Body of pancreas (tissue), 4 donors: ENCODE data around the gene SGMS1. TPM values are rescaled to one million over a fixed set of nuclear protein-coding genes. Genes with fewer than 3 reads are reported as not detected.

Experiments
- ATAC-seq: fragments of 150-250 bp; one replicate; pipeline ENCODE4 v1.9.1; 2016
- DNase-seq, 4 donors: peaks; one replicate each; pipeline ENCODE4 v3.0.0-alpha.2; 2019
- H3K27ac ChIP-seq, 4 donors: fragments of 200-600 bp; sonication (generic); 1 replicate in 3 of 4; 2 replicates in 1 of 4; pipeline versions ENCODE4 v1.5.1 to v1.6.1; 2016 to 2019; ENCODE audit warnings: mild to moderate bottlenecking in 1 of 4, mixed read lengths in 1 of 4, moderate library complexity in 1 of 4
- H3K27me3 ChIP-seq, 2 donors: fragments of 200-600 bp; sonication (generic); one replicate each; pipeline ENCODE4 v1.6.0; 2016; ENCODE audit warnings: mild to moderate bottlenecking in 1 of 2
- H3K36me3 ChIP-seq, 2 donors: fragments of 200-600 bp; sonication (generic); replicated peaks in 1 of 2; 2 replicates each; pipeline ENCODE4 v1.5.1; 2016; ENCODE audit warnings: low read depth in 2 of 2; ENCODE audit not compliant: insufficient read depth in 1 of 2
- H3K4me1 ChIP-seq: fragments of 200-600 bp; sonication (generic); one replicate; pipeline ENCODE4 v1.6.0; 2016
- H3K4me3 ChIP-seq, 2 donors: fragments of 200-600 bp; sonication (generic); 1 replicate in 1 of 2; 2 replicates in 1 of 2; pipeline ENCODE4 v1.5.1; 2016 to 2019
- H3K9me3 ChIP-seq, 3 donors: fragments of 200-600 bp; sonication (generic); 1 replicate in 2 of 3; 2 replicates in 1 of 3; pipeline ENCODE4 v1.5.1; 2016
- POLR2A ChIP-seq, 3 donors: fragments of 450-650 bp; IDR thresholded peaks; one replicate each; pipeline ENCODE4 v1.6.1; 2016; ENCODE audit warnings: antibody characterized with exemption in 3 of 3, mild to moderate bottlenecking in 2 of 3
- WGBS, 2 donors: methylation state at CpG; one replicate each; pipeline ENCODE4 v1.1.5; 2017; 5-methylcytosine and 5-hydroxymethylcytosine counted together
- intact Hi-C: fragments of 100-400 bp; cut with DNase I; formaldehyde crosslinking; loops from one replicate; pipeline ENCODE4 v1.15.1; 2023
- total RNA-seq, 2 donors: library from RNA; depleted of rRNA; stranded (reverse); fragments of >200 nt; gene quantifications; one replicate each; pipeline ENCODE4 v1.1.0, GENCODE V29; 2016
- TF ChIP-seq, protein P1 (sequence below), 7 experiments: fragments of 450-650 bp in 4 of 7; fragments of 200-600 bp in 3 of 7; sonication (generic) in 3 of 7; IDR thresholded peaks; one replicate each; pipeline ENCODE4 v1.5.1; 2016 to 2019; ENCODE audit warnings: antibody characterized with exemption in 7 of 7

The SGMS1 gene
- total RNA-seq, 2 donors from 2014 or later = 46.2 to 68.9 TPM

DNA sequence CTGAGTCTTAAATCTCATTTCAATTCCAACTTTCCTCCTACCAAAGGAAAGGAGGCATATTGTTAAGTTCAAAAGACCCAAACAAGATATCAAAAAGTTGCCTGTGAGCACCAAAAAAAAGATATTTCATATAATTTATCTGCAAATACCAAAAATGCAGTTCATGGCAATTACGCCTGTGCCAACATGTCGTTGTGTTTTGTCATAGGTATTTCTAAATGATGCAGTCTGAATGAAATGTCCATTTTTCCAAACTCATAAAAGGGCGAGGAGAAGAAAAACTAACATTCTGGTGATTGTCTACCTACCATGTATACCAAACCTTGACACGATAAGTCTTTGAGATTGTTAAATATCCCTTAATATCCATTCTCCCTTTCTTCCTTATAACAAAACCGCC, 109.8 kb downstream of the SGMS1 start:
- ATAC-seq = no peak
- no peaks in the 10 kb centered on the region for H3K27me3 ChIP-seq
- no peak overlapping the region for H3K4me3 ChIP-seq
- DNase-seq = no peak
- no peak for TF ChIP-seq POLR2A (IDR thresholded peaks at IDR 0.05)
- H3K36me3 ChIP-seq = no peaks in the 10 kb centered on the region
- peaks cover 46% of the 10 kb centered on the region for H3K4me1 ChIP-seq
- intact Hi-C loops = no loop called here
- 76 to 77% methylated on average over 5 of the region's 5 CpGs for WGBS, 2 donors
- H3K27ac ChIP-seq = no peak overlapping the region
- H3K9me3 ChIP-seq = no peaks in the 10 kb centered on the region

DNA sequence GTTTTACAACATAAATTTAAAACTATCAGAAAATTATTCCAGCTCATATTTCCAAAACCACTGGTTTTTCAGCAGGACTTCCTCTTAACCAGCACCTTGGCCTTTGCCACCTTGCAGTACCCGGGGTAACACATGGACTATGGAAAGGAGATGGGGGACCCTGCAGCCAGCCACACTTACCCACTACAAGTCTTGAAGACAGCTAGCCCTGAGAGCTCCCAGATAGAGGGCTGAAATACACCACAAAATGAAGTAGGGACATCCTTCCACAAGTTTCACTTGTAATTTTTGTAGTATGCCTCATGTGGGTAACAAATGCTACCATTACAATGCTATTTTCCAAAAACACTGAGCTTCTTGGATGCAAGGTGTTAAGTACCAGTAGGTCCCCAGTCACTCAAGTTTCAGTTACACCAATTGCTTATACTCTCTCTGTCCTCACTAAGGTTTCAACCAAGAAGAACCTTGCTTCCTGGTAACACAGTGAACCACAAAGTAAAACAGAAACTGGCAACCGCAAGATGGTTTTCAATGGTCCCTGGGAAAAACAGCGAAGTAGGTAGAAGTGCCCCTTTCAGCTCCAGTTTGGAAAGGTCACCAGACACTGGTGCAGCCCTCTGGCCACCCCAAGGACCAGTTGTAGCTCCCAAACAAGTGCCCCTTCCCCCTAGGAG, 110.9 kb downstream of the SGMS1 start:
- TF ChIP-seq, protein P1, sequence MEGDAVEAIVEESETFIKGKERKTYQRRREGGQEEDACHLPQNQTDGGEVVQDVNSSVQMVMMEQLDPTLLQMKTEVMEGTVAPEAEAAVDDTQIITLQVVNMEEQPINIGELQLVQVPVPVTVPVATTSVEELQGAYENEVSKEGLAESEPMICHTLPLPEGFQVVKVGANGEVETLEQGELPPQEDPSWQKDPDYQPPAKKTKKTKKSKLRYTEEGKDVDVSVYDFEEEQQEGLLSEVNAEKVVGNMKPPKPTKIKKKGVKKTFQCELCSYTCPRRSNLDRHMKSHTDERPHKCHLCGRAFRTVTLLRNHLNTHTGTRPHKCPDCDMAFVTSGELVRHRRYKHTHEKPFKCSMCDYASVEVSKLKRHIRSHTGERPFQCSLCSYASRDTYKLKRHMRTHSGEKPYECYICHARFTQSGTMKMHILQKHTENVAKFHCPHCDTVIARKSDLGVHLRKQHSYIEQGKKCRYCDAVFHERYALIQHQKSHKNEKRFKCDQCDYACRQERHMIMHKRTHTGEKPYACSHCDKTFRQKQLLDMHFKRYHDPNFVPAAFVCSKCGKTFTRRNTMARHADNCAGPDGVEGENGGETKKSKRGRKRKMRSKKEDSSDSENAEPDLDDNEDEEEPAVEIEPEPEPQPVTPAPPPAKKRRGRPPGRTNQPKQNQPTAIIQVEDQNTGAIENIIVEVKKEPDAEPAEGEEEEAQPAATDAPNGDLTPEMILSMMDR (IDR thresholded peaks at IDR 0.05) = no peak
- TF ChIP-seq POLR2A (IDR thresholded peaks at IDR 0.05) = no peak
- intact Hi-C loops = no loop called here
- Histone ChIP-seq H3K4me3 (no peak overlapping the region), H3K36me3 (no peaks in the 10 kb centered on the region), H3K9me3 (no peaks in the 10 kb centered on the region), H3K27ac (peak overlapping the region in 2 of 4 donors; percentile 30 to 57), H3K27me3 (no peaks in the 10 kb centered on the region), H3K4me1 (peaks cover 57% of the 10 kb centered on the region)
- DNase-seq = no peak
- 81 to 91% methylated on average over 3 of the region's 3 CpGs for WGBS, 2 donors
- no peak for ATAC-seq

DNA sequence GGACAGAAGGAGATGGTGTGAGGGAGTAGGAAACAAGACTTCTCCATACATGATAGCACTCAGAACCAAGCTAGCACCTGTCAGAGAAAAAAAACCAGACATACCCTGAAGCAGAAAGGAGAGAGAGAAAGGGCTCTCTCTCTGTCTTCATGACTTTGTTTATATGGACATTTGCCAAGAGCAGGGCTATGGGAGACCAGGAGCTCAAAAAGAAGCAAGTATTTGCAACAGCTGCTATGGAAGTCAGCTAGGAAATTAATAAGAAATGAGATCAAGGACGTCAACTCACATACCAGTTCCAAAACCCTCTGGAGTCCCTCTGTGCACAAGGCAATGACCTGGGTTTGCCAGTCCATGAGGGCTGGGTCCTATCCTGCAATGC, 111.6 kb downstream of the SGMS1 start:
- no peak overlapping the region for H3K4me3 ChIP-seq
- ATAC-seq (no peak), DNase-seq (no peak)
- peaks cover 64% of the 10 kb centered on the region for H3K4me1 ChIP-seq
- no peak for TF ChIP-seq POLR2A (IDR thresholded peaks at IDR 0.05)
- TF ChIP-seq, protein P1 (IDR thresholded peaks at IDR 0.05) = no peak
- H3K9me3 ChIP-seq = no peaks in the 10 kb centered on the region
- WGBS, 2 donors = 18 to 43% methylated on average over 1 of the region's 1 CpG
- H3K36me3 ChIP-seq = no peaks in the 10 kb centered on the region
- intact Hi-C loops = no loop called here
- H3K27ac ChIP-seq = peak overlapping the region in 3 of 4 donors; percentile 20 to 57 (median 30)
- no peaks in the 10 kb centered on the region for H3K27me3 ChIP-seq

DNA sequence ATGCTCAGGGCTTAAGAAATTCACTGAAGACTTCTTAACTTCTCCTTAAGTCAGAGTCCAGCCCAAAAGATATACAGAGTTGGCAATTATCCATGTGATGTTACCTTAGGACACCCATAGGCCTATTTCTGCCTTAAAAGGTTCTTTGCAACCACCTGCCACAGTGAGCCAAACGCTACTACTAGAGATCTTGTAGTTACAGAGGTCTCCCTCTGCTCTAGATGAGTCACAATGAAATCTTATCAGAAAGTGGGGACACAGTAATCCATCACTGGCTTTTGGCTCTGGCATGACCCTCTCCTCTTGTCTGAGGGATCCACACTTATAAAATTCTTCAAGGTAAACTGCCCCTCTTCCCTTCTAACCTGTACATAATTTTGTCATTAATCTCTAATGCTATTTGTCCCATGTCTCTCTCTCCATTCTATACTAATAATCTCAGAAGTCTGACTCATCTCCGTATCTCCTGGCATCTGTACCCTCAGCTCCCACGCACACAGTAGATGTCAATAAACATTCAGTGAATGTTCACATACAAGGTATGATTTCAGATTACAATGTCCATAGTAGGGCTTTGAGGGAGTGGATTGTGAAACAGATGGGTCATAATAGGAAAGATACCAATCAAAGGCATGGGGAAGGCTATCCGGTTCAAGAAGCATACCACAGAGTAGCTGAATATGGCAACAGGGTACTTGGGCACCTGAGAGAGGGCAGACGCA, 112.1 kb downstream of the SGMS1 start:
- intact Hi-C loops = no loop called here
- H3K9me3 ChIP-seq = no peaks in the 10 kb centered on the region
- DNase-seq = no peak
- ATAC-seq = no peak
- no peak for TF ChIP-seq POLR2A (IDR thresholded peaks at IDR 0.05)
- TF ChIP-seq, protein P1 (IDR thresholded peaks at IDR 0.05) = no peak
- peaks cover 68% of the 10 kb centered on the region for H3K4me1 ChIP-seq
- 59 to 62% methylated on average over 5 of the region's 5 CpGs for WGBS, 2 donors
- no peaks in the 10 kb centered on the region for H3K36me3 ChIP-seq
- no peak overlapping the region for H3K4me3 ChIP-seq
- H3K27me3 ChIP-seq = no peaks in the 10 kb centered on the region
- H3K27ac ChIP-seq = peak overlapping the region in 3 of 4 donors; percentile 20 to 57 (median 30)

DNA sequence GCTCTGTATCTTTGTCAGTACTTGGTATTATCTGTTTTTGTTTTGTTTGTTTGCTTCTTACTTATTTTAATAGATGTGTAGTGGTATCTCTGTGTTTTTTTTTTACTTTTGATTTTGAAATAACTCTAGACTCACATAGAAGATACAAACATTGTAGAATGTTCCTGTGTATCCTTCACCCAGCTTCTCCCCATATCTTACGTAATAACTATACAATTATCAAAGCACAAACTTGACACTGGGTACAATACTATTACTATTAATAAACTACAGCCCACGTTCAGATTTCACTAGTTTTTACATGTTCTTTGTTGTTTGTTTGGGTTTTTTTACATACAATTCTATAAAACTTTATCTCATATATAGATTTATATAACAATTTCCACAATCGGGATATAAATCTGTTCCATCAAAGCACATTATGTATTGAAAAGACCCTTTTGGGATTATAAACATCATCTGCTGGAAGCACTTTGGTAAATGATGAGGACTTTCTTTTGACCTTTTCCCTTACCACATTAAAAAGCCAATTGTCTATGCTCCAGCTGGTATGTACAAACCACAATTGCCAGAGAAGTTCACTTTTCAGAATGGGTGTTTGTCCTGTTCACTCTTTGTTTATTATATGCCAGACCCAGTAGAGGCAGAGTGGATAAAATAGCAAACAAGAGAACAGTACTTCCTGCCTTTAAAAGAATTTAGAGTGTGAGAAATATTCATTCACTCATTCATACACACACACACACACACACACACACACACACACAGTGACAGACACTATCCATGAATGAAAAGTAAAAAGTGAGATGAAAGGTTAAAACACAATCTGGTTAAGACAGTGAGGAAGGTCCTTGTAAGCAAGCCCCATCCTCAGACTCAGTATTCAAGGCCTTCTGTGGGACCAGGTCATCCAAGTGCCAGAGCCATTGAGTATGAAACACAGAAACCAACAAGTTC, 113.0 kb downstream of the SGMS1 start:
- ATAC-seq (no peak), DNase-seq (no peak)
- Histone ChIP-seq H3K27me3 (no peaks in the 10 kb centered on the region), H3K4me3 (no peak overlapping the region), H3K36me3 (no peaks in the 10 kb centered on the region), H3K4me1 (peaks cover 70% of the 10 kb centered on the region), H3K27ac (no peak overlapping the region), H3K9me3 (no peaks in the 10 kb centered on the region)
- no peak for TF ChIP-seq POLR2A (IDR thresholded peaks at IDR 0.05)
- TF ChIP-seq, protein P1 (IDR thresholded peaks at IDR 0.05) = no peak
- WGBS, 2 donors = 72 to 74% methylated on average over 3 of the region's 3 CpGs
- intact Hi-C loops = no loop called here
